ENCODE measurements around the gene EIF5.

DNA sequence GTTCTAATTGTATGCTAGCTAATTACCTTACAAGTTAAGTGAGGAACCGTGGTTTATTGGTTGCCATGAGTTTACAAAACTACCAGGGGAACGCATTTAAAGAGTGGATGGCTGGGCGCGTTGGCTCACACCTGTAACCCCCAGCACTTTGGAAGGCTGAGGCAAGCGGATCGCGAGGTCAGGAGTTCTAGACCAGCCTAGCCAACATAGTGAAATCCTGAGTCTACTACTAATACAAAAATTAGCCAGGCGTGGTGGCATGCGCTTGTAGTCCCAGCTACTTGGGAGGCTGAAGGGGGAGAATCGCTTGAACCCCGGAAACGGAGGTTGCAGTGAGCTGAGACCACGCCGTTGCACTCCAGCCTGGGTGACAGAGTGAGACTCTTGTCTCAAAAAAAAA lies 2.2 kb downstream of the EIF5 start:
- TF ChIP-seq, protein P1, sequence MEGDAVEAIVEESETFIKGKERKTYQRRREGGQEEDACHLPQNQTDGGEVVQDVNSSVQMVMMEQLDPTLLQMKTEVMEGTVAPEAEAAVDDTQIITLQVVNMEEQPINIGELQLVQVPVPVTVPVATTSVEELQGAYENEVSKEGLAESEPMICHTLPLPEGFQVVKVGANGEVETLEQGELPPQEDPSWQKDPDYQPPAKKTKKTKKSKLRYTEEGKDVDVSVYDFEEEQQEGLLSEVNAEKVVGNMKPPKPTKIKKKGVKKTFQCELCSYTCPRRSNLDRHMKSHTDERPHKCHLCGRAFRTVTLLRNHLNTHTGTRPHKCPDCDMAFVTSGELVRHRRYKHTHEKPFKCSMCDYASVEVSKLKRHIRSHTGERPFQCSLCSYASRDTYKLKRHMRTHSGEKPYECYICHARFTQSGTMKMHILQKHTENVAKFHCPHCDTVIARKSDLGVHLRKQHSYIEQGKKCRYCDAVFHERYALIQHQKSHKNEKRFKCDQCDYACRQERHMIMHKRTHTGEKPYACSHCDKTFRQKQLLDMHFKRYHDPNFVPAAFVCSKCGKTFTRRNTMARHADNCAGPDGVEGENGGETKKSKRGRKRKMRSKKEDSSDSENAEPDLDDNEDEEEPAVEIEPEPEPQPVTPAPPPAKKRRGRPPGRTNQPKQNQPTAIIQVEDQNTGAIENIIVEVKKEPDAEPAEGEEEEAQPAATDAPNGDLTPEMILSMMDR (IDR thresholded peaks at IDR 0.05; ENCODE audit: low read depth, low read length, poor library complexity, severe bottlenecking): no peak
- TF ChIP-seq EZH2phosphoT487 (IDR thresholded peaks at IDR 0.05; ENCODE audit: borderline replicate concordance, low read length): no peak
